HG03460 (cell line): ENCODE measurements around the gene MAST3.
A peak's percentile ranks its signal among the peaks of the same experiment; 100 is the strongest.
"Not testable (repeated sequence)": the region's sequence is repeated elsewhere in the genome, so short reads cannot be mapped to it uniquely, and the experiment has no call there.

Experiments
- ATAC-seq: cut with Tn5 transposase; IDR thresholded peaks from one replicate; pipeline ENCODE4 v1.9.1; 2021; ENCODE audit not compliant: unreplicated experiment

Gene MAST3

GRCh38 chr19:18086590-18087138 is 10.9 kb upstream of the MAST3 start, which contains the start of gene IL12RB1:
Gene IL12RB1, minus strand, starts transcription at chr19:18086934. Its CDS starts 111 bp downstream, at chr19:18086823.
- no peak for ATAC-seq

DNA sequence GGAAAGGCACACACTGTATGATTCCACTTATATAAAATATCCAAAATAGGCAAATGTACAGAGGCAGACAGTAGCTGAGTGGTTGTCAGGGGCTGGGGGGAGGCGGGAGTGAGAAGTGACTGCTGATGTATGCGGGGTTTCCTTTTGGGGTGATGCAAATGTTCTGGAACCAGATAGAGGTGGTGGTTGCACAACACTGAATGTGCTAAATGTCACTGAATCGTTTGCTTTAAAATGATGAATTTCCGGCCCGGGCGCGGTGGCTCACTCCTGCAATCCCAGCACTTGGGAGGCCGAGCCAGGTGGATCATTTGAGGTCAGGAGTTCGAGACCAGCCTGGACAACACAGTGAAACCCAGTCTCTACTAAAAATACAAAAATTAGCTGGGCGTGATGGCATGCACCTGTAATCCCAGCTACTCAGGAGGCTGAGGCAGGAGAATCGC is 8.5 kb upstream of the MAST3 start:
- not testable (repeated sequence) for ATAC-seq

GRCh38 chr19:18089726-18090125 is 7.9 kb upstream of the MAST3 start:
- ATAC-seq = no peak

- no peak for ATAC-seq
Observed at GRCh38 chr19:18090545-18091216, 6.9 kb upstream of the MAST3 start.

DNA sequence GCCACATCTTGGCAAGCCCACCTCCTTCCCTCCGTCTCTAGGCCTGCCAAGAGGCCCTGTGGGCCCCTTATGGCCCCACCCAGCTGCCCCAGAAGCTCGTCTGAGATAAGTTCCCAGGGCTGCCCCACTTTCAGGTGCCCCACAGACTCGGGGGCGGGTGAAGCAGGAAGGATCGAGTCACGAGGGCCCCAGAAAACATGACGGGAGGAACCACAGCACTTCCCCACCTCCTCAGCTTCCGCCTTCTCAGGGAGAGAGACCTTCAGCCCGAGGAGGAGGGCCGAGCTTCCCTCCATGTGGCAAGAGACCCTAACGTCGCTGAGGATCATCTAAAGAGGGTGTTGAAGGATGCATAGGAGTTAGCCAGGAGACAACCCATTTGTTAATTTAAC is 6.4 kb upstream of the MAST3 start:
- no peak for ATAC-seq

DNA sequence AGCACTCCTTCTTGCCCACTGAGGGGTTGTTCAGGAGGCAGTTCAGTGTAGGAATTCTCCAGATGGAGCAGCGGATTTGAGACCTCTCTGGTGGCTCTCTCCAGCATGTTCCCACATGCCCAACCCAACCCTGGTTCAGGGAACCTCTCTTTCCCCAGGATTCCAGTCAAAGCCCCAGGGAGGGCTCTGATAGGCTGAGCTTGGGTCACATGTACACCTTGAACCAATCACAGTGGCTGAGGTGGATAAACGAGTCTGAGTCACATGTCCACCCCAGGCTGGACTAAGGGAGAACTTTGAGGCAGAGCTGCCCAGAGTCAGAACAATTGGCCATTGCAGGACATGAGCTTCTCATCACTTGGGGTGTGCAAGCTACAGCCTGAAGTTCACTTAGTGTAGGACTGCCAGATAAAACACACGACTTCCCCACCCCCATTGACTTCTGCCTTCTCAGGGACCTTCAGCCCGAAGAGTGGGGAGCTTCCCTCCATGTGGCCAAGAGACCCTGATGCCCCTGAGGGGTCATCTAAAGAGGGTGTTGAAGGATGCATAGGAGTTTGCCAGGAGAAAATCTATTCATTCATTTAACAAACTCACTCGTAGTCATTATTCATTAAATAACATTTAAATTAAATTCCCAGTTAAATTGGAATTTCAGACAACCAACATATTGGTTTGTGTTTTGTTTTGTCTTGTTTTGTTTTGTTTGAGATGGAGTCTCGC is 4.0 kb upstream of the MAST3 start:
- ATAC-seq = no peak

DNA sequence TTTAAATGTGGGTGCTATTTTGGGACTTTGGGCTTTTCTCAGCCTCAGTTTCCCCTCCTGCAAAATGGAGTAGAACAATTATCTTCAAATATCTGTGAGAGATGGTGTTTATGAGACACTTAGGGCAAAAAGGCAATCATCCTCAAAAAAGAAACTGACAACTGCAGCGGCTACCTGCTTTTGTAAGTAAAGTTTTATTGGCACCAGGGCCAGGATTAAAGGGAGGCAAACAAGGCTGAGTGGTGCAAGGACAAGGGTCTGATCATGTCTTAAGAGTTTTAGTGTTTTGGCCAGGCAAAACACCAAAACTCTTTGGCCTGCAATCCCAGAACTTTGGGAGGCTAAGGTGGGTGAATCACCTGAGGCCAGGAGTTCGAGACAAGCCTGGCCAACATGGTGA is 1.3 kb upstream of the MAST3 start:
- ATAC-seq = no peak

GRCh38 chr19:18097993-18098890 is 664 bp downstream of the MAST3 start:
- ATAC-seq = no peak

GRCh38 chr19:18098891-18099622 is 1.5 kb downstream of the MAST3 start:
- peak; percentile 49 for ATAC-seq

- no peak for ATAC-seq
Observed at GRCh38 chr19:18099623-18099995, 2.0 kb downstream of the MAST3 start.

DNA sequence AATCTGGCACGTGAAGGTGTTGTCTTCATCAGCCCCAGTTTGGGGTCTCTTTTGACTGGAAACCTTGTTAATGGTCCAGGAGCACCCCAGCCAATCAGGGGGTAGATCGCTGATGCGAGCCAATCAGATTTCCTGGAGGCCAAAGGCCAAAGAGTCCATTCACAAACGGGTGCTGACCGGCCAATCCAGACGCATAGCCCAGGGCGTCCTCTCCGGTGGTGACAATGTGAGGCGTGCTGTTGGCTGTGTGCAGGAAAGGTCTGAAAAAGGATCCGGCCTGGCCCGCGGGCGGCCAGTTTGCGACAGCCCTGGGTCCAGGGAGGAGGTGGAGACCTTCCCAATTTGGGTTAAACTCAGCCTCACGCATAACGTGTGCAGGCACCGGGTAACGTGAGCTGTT is 3.1 kb downstream of the MAST3 start:
- no peak for ATAC-seq

DNA sequence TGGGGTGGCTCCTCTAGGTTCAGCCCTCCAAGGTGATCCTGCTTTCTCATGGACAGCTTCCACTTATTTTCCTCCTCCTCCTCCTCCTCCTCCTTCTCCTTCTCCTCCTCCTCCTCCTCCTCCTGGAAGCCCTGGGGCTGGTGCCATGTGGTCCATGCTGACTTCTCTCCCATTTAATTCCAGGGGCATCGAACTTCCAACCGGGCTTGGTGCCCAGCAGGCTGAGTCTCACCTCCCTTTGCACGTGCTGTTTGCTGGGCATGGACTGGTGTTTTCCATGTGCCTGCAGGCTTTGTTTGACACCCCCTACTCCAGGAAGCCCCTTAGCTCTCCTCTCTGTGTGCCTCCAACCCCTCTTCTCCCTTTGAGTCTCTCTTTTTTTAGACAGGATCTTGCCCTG is 3.7 kb downstream of the MAST3 start:
- ATAC-seq = no peak

- no peak for ATAC-seq
Observed at GRCh38 chr19:18102916-18103542, 5.5 kb downstream of the MAST3 start.

DNA sequence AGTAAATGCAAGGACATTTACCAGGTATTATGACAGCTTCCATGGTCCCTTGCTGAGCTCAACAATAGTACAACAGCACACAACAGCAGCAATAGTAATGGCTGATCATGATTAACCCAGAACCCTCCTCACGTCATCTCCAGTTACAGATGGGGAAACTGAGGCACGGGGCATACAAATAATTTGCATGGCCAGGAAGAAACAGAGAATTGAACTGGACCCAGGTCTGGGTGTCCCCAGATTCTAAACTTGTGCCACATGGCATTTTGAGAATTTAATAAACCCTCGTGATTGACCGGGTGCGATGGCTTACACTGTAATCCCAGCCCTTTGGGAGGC is 7.2 kb downstream of the MAST3 start:
- no peak for ATAC-seq

- not testable (repeated sequence) for ATAC-seq
Observed at GRCh38 chr19:18105259-18105658, 7.7 kb downstream of the MAST3 start.

DNA sequence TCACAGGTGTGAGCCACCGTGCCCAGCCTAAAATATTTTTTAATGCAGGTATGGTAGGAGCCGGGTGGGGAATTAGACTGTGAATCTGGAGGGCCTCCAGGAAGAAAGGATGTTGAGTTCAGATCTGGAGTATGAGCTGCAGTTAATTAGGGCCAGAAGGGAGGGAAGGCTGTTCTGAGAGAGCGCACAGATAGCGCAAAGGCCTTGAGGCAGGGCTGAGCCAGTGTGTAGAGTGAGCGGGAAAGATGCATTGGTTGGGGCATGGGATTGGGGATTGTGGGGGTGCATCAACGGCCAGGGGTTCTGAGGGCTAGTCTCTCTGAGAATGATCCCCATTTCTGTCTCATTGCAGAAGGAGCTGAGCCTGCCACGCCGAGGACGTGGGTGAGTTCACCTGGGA is 9.7 kb downstream of the MAST3 start:
- ATAC-seq = no peak

- no peak for ATAC-seq
Observed at GRCh38 chr19:18108897-18109296, 11.3 kb downstream of the MAST3 start.

- ATAC-seq = no peak
Observed at GRCh38 chr19:18109341-18109732, 11.8 kb downstream of the MAST3 start.

DNA sequence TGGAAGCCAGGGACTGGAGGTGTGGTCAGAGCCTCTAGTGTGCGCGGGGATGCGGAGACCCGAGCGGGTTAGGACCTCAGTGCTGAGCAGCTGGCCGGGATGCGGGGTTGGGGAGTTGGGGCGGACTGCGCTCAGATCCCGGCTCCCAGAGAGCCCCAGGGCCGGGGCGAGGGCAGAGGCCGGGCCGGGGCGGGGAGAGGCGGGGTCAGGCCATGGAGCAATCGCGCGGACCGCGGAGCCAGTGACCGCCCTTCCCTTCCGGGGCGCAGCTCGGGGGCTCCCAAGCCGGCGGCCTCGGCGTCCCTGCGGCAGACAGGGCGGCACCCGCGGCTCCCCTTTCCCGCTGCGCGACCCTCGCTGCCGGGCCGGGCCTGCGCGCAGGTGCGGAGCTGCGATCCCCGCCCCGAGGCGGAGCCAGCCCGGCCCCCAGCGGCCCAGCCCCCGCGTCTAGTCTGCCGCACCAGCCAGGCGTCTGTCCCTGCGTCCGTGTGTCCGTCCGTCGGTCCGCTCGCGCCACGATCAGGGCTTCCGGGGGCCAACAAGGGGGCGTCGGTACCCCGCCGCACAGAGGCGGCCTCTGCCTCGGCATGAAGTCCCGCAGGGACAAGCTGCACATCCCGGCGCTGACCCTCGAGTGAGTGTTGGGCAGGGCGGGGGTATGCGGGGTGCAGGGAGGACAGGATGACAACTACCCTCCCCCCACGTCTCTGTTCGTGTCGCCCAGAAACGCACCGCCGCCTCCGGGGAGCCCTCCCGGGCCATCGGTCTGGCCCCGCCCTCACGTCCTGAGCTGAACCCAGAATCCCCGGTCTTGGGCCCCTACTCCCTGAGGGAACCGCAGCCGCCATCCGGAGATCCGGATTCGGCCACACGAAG is 12.4 kb downstream of the MAST3 start:
- no peak for ATAC-seq
